Measurements from ENCODE around the gene PKD1L1.

DNA sequence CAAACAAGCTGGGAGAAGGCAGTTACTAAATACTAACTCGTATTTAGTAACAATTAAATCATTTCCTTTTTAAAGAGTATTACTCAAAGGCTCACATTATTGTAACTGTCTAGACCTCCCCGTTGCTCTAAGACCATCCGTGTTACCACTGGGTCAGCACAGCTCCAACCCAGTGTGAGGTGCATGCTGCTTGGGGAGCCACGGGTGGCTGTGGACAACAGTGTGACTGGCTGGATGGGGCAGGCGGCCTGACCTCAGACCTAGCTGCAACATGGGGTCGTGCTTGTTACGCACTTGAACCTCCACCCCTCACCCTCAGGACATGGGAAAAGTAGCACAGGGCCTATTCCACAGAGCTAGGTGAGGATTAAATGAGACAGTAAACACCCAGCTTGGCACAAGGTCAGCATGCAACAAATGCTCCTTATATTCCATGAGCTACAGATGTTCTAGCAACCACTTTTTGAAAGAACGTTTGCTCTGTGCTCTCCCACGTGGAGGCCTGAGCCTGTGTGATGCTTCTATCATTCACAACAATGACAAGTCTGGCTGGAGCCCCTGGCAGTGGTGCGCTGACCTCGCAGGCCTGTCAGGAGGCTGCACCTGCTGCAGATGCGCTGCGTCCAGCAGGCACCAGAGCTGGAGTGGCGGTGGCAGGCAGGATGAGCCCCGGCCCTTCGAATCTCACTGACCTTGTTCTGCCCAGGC is 135.7 kb downstream of the PKD1L1 start:
- no peak for TF ChIP-seq POLR2A (IDR thresholded peaks at IDR 0.05)
- TF ChIP-seq, protein P1, sequence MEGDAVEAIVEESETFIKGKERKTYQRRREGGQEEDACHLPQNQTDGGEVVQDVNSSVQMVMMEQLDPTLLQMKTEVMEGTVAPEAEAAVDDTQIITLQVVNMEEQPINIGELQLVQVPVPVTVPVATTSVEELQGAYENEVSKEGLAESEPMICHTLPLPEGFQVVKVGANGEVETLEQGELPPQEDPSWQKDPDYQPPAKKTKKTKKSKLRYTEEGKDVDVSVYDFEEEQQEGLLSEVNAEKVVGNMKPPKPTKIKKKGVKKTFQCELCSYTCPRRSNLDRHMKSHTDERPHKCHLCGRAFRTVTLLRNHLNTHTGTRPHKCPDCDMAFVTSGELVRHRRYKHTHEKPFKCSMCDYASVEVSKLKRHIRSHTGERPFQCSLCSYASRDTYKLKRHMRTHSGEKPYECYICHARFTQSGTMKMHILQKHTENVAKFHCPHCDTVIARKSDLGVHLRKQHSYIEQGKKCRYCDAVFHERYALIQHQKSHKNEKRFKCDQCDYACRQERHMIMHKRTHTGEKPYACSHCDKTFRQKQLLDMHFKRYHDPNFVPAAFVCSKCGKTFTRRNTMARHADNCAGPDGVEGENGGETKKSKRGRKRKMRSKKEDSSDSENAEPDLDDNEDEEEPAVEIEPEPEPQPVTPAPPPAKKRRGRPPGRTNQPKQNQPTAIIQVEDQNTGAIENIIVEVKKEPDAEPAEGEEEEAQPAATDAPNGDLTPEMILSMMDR (IDR thresholded peaks at IDR 0.05), result no peak

Data from right lobe of liver (tissue), 4 donors.